Activated naive CD4-positive, alpha-beta T cell treated with anti-CD3 and anti-CD28 coated beads, Interleukin-2, amount 50 U/mL, for 24 hours (primary cell): ENCODE data around the gene DPEP3.
"Not testable (repeated sequence)": the region's sequence is repeated elsewhere in the genome, so short reads cannot be mapped to it uniquely, and the experiment has no call there.

Experiments
- H3K27ac Mint-ChIP-seq: one replicate; pipeline ENCODE4 v1.8.0; 2021; ENCODE audit warnings: mild to moderate bottlenecking, mixed read lengths
- H3K27me3 Mint-ChIP-seq: one replicate; pipeline ENCODE4 v1.8.0; 2021; ENCODE audit warnings: mixed read lengths
- H3K36me3 Mint-ChIP-seq: one replicate; pipeline ENCODE4 v1.8.0; 2021; ENCODE audit warnings: mixed read lengths
- H3K4me1 Mint-ChIP-seq: one replicate; pipeline ENCODE4 v1.8.0; 2021; ENCODE audit warnings: mixed read lengths
- H3K4me3 Mint-ChIP-seq: one replicate; pipeline ENCODE4 v1.8.0; 2021; ENCODE audit warnings: mild to moderate bottlenecking, mixed read lengths
- H3K9me3 Mint-ChIP-seq: one replicate; pipeline ENCODE4 v1.8.0; 2021; ENCODE audit warnings: mixed read lengths

The DPEP3 gene

GRCh38 chr16:67979955-67980678 is at the start of gene DPEP3:
Gene DPEP3, minus strand, starts transcription at chr16:67980499. Its CDS starts 119 bp downstream, at chr16:67980380.
- Mint-ChIP-seq H3K4me1 (peaks cover 19% of the 10 kb centered on the region), H3K9me3 (no peaks in the 10 kb centered on the region), H3K36me3 (no peaks in the 10 kb centered on the region), H3K4me3 (no peak within 1 kb of the TSS), H3K27ac (no peak within 1 kb of the TSS), H3K27me3 (no peaks in the 10 kb centered on the region)

GRCh38 chr16:68028996-68029395 is 48.7 kb upstream of the DPEP3 start:
- Mint-ChIP-seq H3K9me3 (no peaks in the 10 kb centered on the region), H3K27ac (no peak overlapping the region), H3K27me3 (no peaks in the 10 kb centered on the region), H3K4me1 (peaks cover 18% of the 10 kb centered on the region), H3K4me3 (no peak overlapping the region), H3K36me3 (peaks cover 7% of the 10 kb centered on the region)

- Mint-ChIP-seq H3K27me3 (no peaks in the 10 kb centered on the region), H3K4me1 (peaks cover 32% of the 10 kb centered on the region), H3K36me3 (peaks cover 11% of the 10 kb centered on the region), H3K27ac (peak within 1 kb of the TSS; percentile 100), H3K4me3 (peak within 1 kb of the TSS; percentile 100), H3K9me3 (no peaks in the 10 kb centered on the region)
Observed at GRCh38 chr16:68022728-68023537, 42.6 kb upstream of the DPEP3 start, which contains the start of the genes DDX28 and DUS2. Gene DDX28, minus strand, starts transcription at chr16:68023232. Its CDS starts 30 bp downstream, at chr16:68023202. Gene DUS2, plus strand, starts transcription at chr16:68023284. Its CDS starts 14,740 bp downstream, at chr16:68038024.

- H3K27ac Mint-ChIP-seq, result peak overlapping the region; percentile 100
- no peaks in the 10 kb centered on the region for H3K9me3 Mint-ChIP-seq
- peaks cover 27% of the 10 kb centered on the region for H3K4me1 Mint-ChIP-seq
- no peaks in the 10 kb centered on the region for H3K27me3 Mint-ChIP-seq
- H3K4me3 Mint-ChIP-seq, result peak overlapping the region; percentile 100
- peaks cover 5% of the 10 kb centered on the region for H3K36me3 Mint-ChIP-seq
Observed at GRCh38 chr16:68022278-68022727, 42.0 kb upstream of the DPEP3 start.

- H3K4me3 Mint-ChIP-seq, result peak overlapping the region; percentile 100
- H3K27me3 Mint-ChIP-seq, result no peaks in the 10 kb centered on the region
- H3K4me1 Mint-ChIP-seq, result peaks cover 27% of the 10 kb centered on the region
- no peaks in the 10 kb centered on the region for H3K9me3 Mint-ChIP-seq
- peaks cover 5% of the 10 kb centered on the region for H3K36me3 Mint-ChIP-seq
- H3K27ac Mint-ChIP-seq, result peak overlapping the region; percentile 100
Observed at GRCh38 chr16:68021490-68021889, 41.2 kb upstream of the DPEP3 start.

GRCh38 chr16:68019167-68019680 is 38.9 kb upstream of the DPEP3 start:
- H3K27me3 Mint-ChIP-seq, result no peaks in the 10 kb centered on the region
- no peak overlapping the region for H3K27ac Mint-ChIP-seq
- H3K36me3 Mint-ChIP-seq, result peaks cover 4% of the 10 kb centered on the region
- no peaks in the 10 kb centered on the region for H3K9me3 Mint-ChIP-seq
- H3K4me1 Mint-ChIP-seq, result peaks cover 25% of the 10 kb centered on the region
- no peak overlapping the region for H3K4me3 Mint-ChIP-seq

GRCh38 chr16:68015681-68016080 is 35.4 kb upstream of the DPEP3 start, which contains the start of gene DPEP2NB:
Gene DPEP2NB, minus strand, starts transcription at chr16:68015911. Its CDS starts 141 bp downstream, at chr16:68015770.
- Mint-ChIP-seq H3K27me3 (no peaks in the 10 kb centered on the region), H3K4me3 (no peak within 1 kb of the TSS), H3K36me3 (no peaks in the 10 kb centered on the region), H3K9me3 (no peaks in the 10 kb centered on the region), H3K4me1 (peaks cover 15% of the 10 kb centered on the region), H3K27ac (no peak within 1 kb of the TSS)

GRCh38 chr16:68013440-68013839 is 33.1 kb upstream of the DPEP3 start:
- Mint-ChIP-seq H3K36me3 (no peaks in the 10 kb centered on the region), H3K4me3 (no peak overlapping the region), H3K27ac (no peak overlapping the region), H3K27me3 (no peaks in the 10 kb centered on the region), H3K9me3 (no peaks in the 10 kb centered on the region), H3K4me1 (peaks cover 19% of the 10 kb centered on the region)

- not testable (repeated sequence) for H3K9me3 Mint-ChIP-seq, H3K36me3 Mint-ChIP-seq, H3K27me3 Mint-ChIP-seq, H3K4me3 Mint-ChIP-seq
- peaks cover 42% of the 10 kb centered on the region for H3K4me1 Mint-ChIP-seq
- H3K27ac Mint-ChIP-seq, result peak overlapping the region; percentile 68
Observed at GRCh38 chr16:68009872-68010271, 29.6 kb upstream of the DPEP3 start.

- peaks cover 45% of the 10 kb centered on the region for H3K4me1 Mint-ChIP-seq
- H3K36me3 Mint-ChIP-seq, result no peaks in the 10 kb centered on the region
- H3K27me3 Mint-ChIP-seq, result no peaks in the 10 kb centered on the region
- peak overlapping the region; percentile 62 for H3K27ac Mint-ChIP-seq
- H3K4me3 Mint-ChIP-seq, result no peak overlapping the region
- no peaks in the 10 kb centered on the region for H3K9me3 Mint-ChIP-seq
Observed at GRCh38 chr16:68009157-68009735, 28.9 kb upstream of the DPEP3 start.

GRCh38 chr16:68005786-68006286 is 25.5 kb upstream of the DPEP3 start:
- Mint-ChIP-seq H3K27me3 (no peaks in the 10 kb centered on the region), H3K27ac (peak overlapping the region; percentile 90), H3K4me3 (peak overlapping the region; percentile 41), H3K4me1 (peaks cover 54% of the 10 kb centered on the region), H3K36me3 (no peaks in the 10 kb centered on the region), H3K9me3 (no peaks in the 10 kb centered on the region)

GRCh38 chr16:68005211-68005610 is 24.9 kb upstream of the DPEP3 start:
- no peaks in the 10 kb centered on the region for H3K36me3 Mint-ChIP-seq
- no peak overlapping the region for H3K4me3 Mint-ChIP-seq
- no peak overlapping the region for H3K27ac Mint-ChIP-seq
- no peaks in the 10 kb centered on the region for H3K27me3 Mint-ChIP-seq
- H3K9me3 Mint-ChIP-seq, result no peaks in the 10 kb centered on the region
- H3K4me1 Mint-ChIP-seq, result peaks cover 53% of the 10 kb centered on the region

- Mint-ChIP-seq H3K27ac (peak overlapping the region; percentile 70), H3K4me3 (no peak overlapping the region), H3K9me3 (no peaks in the 10 kb centered on the region), H3K4me1 (peaks cover 63% of the 10 kb centered on the region), H3K27me3 (no peaks in the 10 kb centered on the region), H3K36me3 (no peaks in the 10 kb centered on the region)
Observed at GRCh38 chr16:68003031-68003430, 22.7 kb upstream of the DPEP3 start.

- H3K4me3 Mint-ChIP-seq, result peak overlapping the region; percentile 87
- H3K27ac Mint-ChIP-seq, result peak overlapping the region; percentile 44
- no peaks in the 10 kb centered on the region for H3K9me3 Mint-ChIP-seq
- peaks cover 68% of the 10 kb centered on the region for H3K4me1 Mint-ChIP-seq
- no peaks in the 10 kb centered on the region for H3K27me3 Mint-ChIP-seq
- peaks cover 2% of the 10 kb centered on the region for H3K36me3 Mint-ChIP-seq
Observed at GRCh38 chr16:68000450-68000849, 20.2 kb upstream of the DPEP3 start.

GRCh38 chr16:67999985-68000384 is 19.7 kb upstream of the DPEP3 start:
- Mint-ChIP-seq H3K36me3 (peaks cover 2% of the 10 kb centered on the region), H3K4me3 (peak overlapping the region; percentile 87), H3K9me3 (no peaks in the 10 kb centered on the region), H3K27me3 (no peaks in the 10 kb centered on the region), H3K27ac (peak overlapping the region; percentile 89), H3K4me1 (peaks cover 68% of the 10 kb centered on the region)
